Non-pigmented ciliary epithelial cell (primary cell): ENCODE results near the gene SIRT6.
"Not testable (repeated sequence)": the region's sequence is repeated elsewhere in the genome, so short reads cannot be mapped to it uniquely, and the experiment has no call there.

ENCODE experiments used
- DNase-seq: peaks from one replicate; pipeline ENCODE4 v3.0.0-alpha.2; 2010; ENCODE audit warnings: low read depth

SIRT6 gene

GRCh38 chr19:4174213-4174894 lies 8.0 kb downstream of the SIRT6 start:
- DNase-seq = no peak

GRCh38 chr19:4173479-4174212 lies 8.7 kb downstream of the SIRT6 start:
- no peak for DNase-seq

- no peak for DNase-seq
Measured at GRCh38 chr19:4172861-4173473, 9.4 kb downstream of the SIRT6 start.

- DNase-seq = no peak
Measured at GRCh38 chr19:4171676-4172075, 10.7 kb downstream of the SIRT6 start.

- no peak for DNase-seq
Measured at GRCh38 chr19:4164262-4164661, 18.1 kb downstream of the SIRT6 start.

GRCh38 chr19:4161415-4162077 lies 20.8 kb downstream of the SIRT6 start:
- no peak for DNase-seq

GRCh38 chr19:4157971-4158370 lies 24.4 kb downstream of the SIRT6 start:
- not testable (repeated sequence) for DNase-seq

GRCh38 chr19:4157164-4157563 lies 25.2 kb downstream of the SIRT6 start:
- DNase-seq = no peak

GRCh38 chr19:4154571-4155312 lies 27.6 kb downstream of the SIRT6 start:
- DNase-seq = no peak

GRCh38 chr19:4152241-4152998 lies 29.9 kb downstream of the SIRT6 start:
- no peak for DNase-seq

- no peak for DNase-seq
Measured at GRCh38 chr19:4151623-4152022, 30.7 kb downstream of the SIRT6 start.

GRCh38 chr19:4149518-4150288 lies 32.7 kb downstream of the SIRT6 start:
- no peak for DNase-seq

GRCh38 chr19:4144666-4145249 lies 37.6 kb downstream of the SIRT6 start:
- DNase-seq = no peak

GRCh38 chr19:4142916-4143315 lies 39.4 kb downstream of the SIRT6 start:
- not testable (repeated sequence) for DNase-seq

- no peak for DNase-seq
Measured at GRCh38 chr19:4140237-4140711, 42.1 kb downstream of the SIRT6 start.

- no peak for DNase-seq
Measured at GRCh38 chr19:4139614-4140236, 42.6 kb downstream of the SIRT6 start.

- no peak for DNase-seq
Measured at GRCh38 chr19:4138445-4138844, 43.9 kb downstream of the SIRT6 start.

GRCh38 chr19:4136680-4137088 lies 45.7 kb downstream of the SIRT6 start:
- no peak for DNase-seq

GRCh38 chr19:4135386-4135785 lies 47.0 kb downstream of the SIRT6 start:
- not testable (repeated sequence) for DNase-seq
